CD14-positive monocyte (primary cell): ENCODE results near the gene CFTR. TPM values are rescaled to one million over a fixed set of nuclear protein-coding genes. Genes with fewer than 3 reads are reported as not detected.

ENCODE experiments used
- DNase-seq, 3 donors: peaks; one replicate each; pipeline ENCODE4 v3.0.0-alpha.2; 2011 to 2022
- H2AFZ ChIP-seq: 2 replicates; pipeline ENCODE4 v1.6.0; 2012; ENCODE audit warnings: mild to moderate bottlenecking, low read depth, low read length, inconsistent platforms; ENCODE audit not compliant: insufficient read depth, poor library complexity, severe bottlenecking
- H3K27ac ChIP-seq, 2 donors: 1 replicate in 1 of 2; 2 replicates in 1 of 2; pipeline ENCODE4 v1.5.1; 2012 to 2013; ENCODE audit warnings: low read length in 2 of 2, control low read depth in 1 of 2, inconsistent platforms in 1 of 2, low read depth in 1 of 2, mild to moderate bottlenecking in 1 of 2
- H3K27me3 ChIP-seq, 2 donors: one replicate each; pipeline versions ENCODE4 v1.6.0 to v1.6.1; 2011 to 2013; ENCODE audit warnings: low read length in 2 of 2; ENCODE audit not compliant: control insufficient read depth in 2 of 2, insufficient read depth in 2 of 2
- H3K36me3 ChIP-seq, 2 donors: replicated peaks in 1 of 2; 1 replicate in 1 of 2; 2 replicates in 1 of 2; pipeline versions ENCODE4 v1.5.1 to v1.6.1; 2012 to 2013; ENCODE audit warnings: low read length in 2 of 2, control low read depth in 1 of 2, inconsistent platforms in 1 of 2, mild to moderate bottlenecking in 1 of 2; ENCODE audit not compliant: insufficient read depth in 2 of 2, control insufficient read depth in 1 of 2
- H3K4me1 ChIP-seq, 2 donors: 1 replicate in 1 of 2; 2 replicates in 1 of 2; pipeline versions ENCODE4 v1.5.1 to v1.6.1; 2012 to 2013; ENCODE audit warnings: low read length in 2 of 2, control low read depth in 1 of 2, inconsistent platforms in 1 of 2, mild to moderate bottlenecking in 1 of 2, moderate library complexity in 1 of 2; ENCODE audit not compliant: insufficient read depth in 2 of 2, control insufficient read depth in 1 of 2
- H3K4me2 ChIP-seq: replicated peaks from 2 replicates; pipeline ENCODE3; 2012; ENCODE audit warnings: low read length, moderate library complexity, mild to moderate bottlenecking; ENCODE audit not compliant: poor library complexity, severe bottlenecking; ENCODE audit errors: extremely low read depth
- H3K4me3 ChIP-seq, 3 experiments: fragments of 200-600 bp in 1 of 3; sonication (generic) in 1 of 3; replicated peaks in 1 of 3; 1 replicate in 2 of 3; 2 replicates in 1 of 3; pipeline ENCODE4 v1.5.1; 2011 to 2013; ENCODE audit warnings: low read length in 3 of 3, mild to moderate bottlenecking in 3 of 3, control low read depth in 2 of 3, low read depth in 2 of 3, inconsistent platforms in 1 of 3, moderate library complexity in 1 of 3
- H3K79me2 ChIP-seq: 2 replicates; pipeline ENCODE4 v1.6.0; 2012; ENCODE audit warnings: mild to moderate bottlenecking, control low read depth, inconsistent platforms, low read length, moderate library complexity; ENCODE audit not compliant: insufficient read depth
- H3K9ac ChIP-seq: 2 replicates; pipeline ENCODE4 v1.6.0; 2017; ENCODE audit warnings: low read length, mild to moderate bottlenecking; ENCODE audit not compliant: insufficient read depth, poor library complexity, severe bottlenecking
- H3K9me3 ChIP-seq, 2 donors: replicated peaks in 1 of 2; 1 replicate in 1 of 2; 2 replicates in 1 of 2; pipeline versions ENCODE4 v1.5.1 to v1.6.1; 2012 to 2013; ENCODE audit warnings: low read length in 2 of 2, control low read depth in 1 of 2; ENCODE audit not compliant: control insufficient read depth in 1 of 2, insufficient read depth in 1 of 2
- H4K20me1 ChIP-seq: 2 replicates; pipeline ENCODE4 v1.6.0; 2012; ENCODE audit warnings: mild to moderate bottlenecking, low read length, control low read depth, moderate library complexity; ENCODE audit not compliant: insufficient read depth
- H3K27ac Mint-ChIP-seq, 7 donors: one replicate each; pipeline ENCODE4 v1.8.0; 2020; ENCODE audit warnings: mild to moderate bottlenecking in 7 of 7, mixed read lengths in 7 of 7, moderate library complexity in 6 of 7, inconsistent platforms in 2 of 7
- H3K27me3 Mint-ChIP-seq, 3 donors: one replicate each; pipeline ENCODE4 v1.8.0; 2021 to 2022; ENCODE audit warnings: low read depth in 3 of 3, mild to moderate bottlenecking in 3 of 3, mixed read lengths in 3 of 3, moderate library complexity in 3 of 3, inconsistent platforms in 1 of 3
- H3K36me3 Mint-ChIP-seq, 2 donors: one replicate each; pipeline ENCODE4 v1.8.0; 2020; ENCODE audit warnings: mixed read lengths in 2 of 2, inconsistent platforms in 1 of 2, mild to moderate bottlenecking in 1 of 2
- H3K4me1 Mint-ChIP-seq: one replicate; pipeline ENCODE4 v1.8.0; 2020; ENCODE audit warnings: mild to moderate bottlenecking, mixed read lengths
- H3K4me3 Mint-ChIP-seq, 2 donors: one replicate each; pipeline ENCODE4 v1.8.0; 2020; ENCODE audit warnings: mild to moderate bottlenecking in 2 of 2, mixed read lengths in 2 of 2, moderate library complexity in 1 of 2
- H3K9me3 Mint-ChIP-seq, 7 donors: one replicate each; pipeline ENCODE4 v1.8.0; 2020 to 2022; ENCODE audit warnings: mixed read lengths in 7 of 7, mild to moderate bottlenecking in 6 of 7, moderate library complexity in 6 of 7, inconsistent platforms in 2 of 7
- CTCF ChIP-seq: fragments of 200-600 bp; IDR thresholded peaks from one replicate; pipeline ENCODE4 v1.8.0; 2022; ENCODE audit warnings: antibody characterized with exemption, mild to moderate bottlenecking
- WGBS: methylation state at CpG from one replicate; pipeline ENCODE4 v1.1.5; 2013; ENCODE audit warnings: missing lambda C conversion rate; ENCODE audit not compliant: insufficient coverage; 5-methylcytosine and 5-hydroxymethylcytosine counted together
- intact Hi-C, 2 donors: fragments of 100-400 bp; cut with micrococcal nuclease; formaldehyde crosslinking; loops; one replicate each; pipeline versions ENCODE4 v1.15.0 to v1.15.1; 2023
- polyA plus RNA-seq, 3 donors: library from polyadenylated mRNA; depleted of rRNA in 1 of 3; unstranded in 2 of 3; stranded (reverse) in 1 of 3; fragments of 300-500 nt in 2 of 3; fragments of >200 nt in 1 of 3; fragmentation: Illumina TruSeq in 2 of 3; gene quantifications; 1 replicate in 2 of 3; 2 replicates in 1 of 3; pipeline ENCODE4 v1.2.3, GENCODE V29; 2012 to 2021

CFTR gene
- polyA plus RNA-seq, 3 donors, result not detected

DNA sequence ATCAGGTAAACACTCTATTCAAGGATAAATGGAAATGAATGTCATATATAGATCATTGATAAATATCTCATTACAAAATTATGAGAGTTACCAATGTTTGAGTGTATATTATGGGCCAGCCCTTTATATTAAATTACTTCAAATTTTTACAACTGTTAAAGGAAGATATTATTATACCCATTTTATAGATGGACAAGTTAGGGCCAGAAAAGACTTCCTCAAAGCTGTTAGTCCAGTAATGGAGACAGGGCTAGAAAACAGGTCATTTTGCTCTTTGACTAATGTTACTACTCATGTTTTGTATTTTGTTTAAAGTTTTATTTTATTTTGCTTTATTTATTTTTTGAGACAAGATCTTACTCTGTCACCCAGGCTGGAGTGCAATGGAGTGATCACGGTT lies 101.6 kb downstream of the CFTR start:
- H2AFZ ChIP-seq, result no peak overlapping the region
- no peaks in the 10 kb centered on the region for H3K4me1 Mint-ChIP-seq
- WGBS, result 100% methylated on average over 1 of the region's 1 CpG

DNA sequence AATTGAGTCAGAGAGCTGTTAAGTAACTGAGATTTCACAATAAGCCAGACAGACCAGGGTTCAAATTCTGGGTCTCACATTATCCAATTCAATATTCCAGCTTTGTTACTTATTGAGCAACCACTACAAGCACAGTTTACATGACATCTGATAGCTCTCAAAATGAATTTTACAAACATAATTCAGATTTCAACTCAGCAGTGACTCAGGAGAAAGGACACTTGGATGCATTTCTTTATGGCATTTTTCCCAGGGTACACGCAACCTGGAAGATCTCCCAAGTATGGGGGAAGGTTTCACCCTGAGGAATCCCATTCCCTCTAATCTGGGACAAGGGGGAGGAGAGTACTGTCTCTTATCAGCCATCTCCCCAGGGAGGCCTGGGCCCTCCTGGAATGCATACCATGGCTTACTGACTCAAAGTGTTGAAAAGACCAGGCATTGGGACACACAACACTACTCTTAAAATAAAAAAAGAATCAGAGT lies 102.4 kb downstream of the CFTR start:
- TF ChIP-seq CTCF, result no peak
- DNase-seq, result no peak
- no peaks in the 10 kb centered on the region for H3K4me1 Mint-ChIP-seq
- H3K27me3 ChIP-seq, result no peaks in the 10 kb centered on the region
- peaks cover 0 to 2% (median 0%) of the 10 kb centered on the region in 3 donors for H3K27me3 Mint-ChIP-seq
- no peaks in the 10 kb centered on the region for H4K20me1 ChIP-seq
- H3K27ac ChIP-seq, result no peak overlapping the region
- no CpG with 5 or more reads among the region's 1 CpG for WGBS
- H3K4me2 ChIP-seq, result no peak overlapping the region
- intact Hi-C loops, result no loop called here
- H3K4me3 Mint-ChIP-seq, result no peak overlapping the region
- no peaks in the 10 kb centered on the region for H3K36me3 Mint-ChIP-seq
- H3K27ac Mint-ChIP-seq, result no peak overlapping the region
- H3K4me1 ChIP-seq, result no peaks in the 10 kb centered on the region
- H3K9ac ChIP-seq, result no peak overlapping the region
- H3K9me3 ChIP-seq, result no peaks in the 10 kb centered on the region
- H3K4me3 ChIP-seq, result no peak overlapping the region
- H3K9me3 Mint-ChIP-seq, result peaks cover 0 to 3% (median 0%) of the 10 kb centered on the region in 7 donors
- H2AFZ ChIP-seq, result no peak overlapping the region
- H3K79me2 ChIP-seq, result no peaks in the 10 kb centered on the region
- H3K36me3 ChIP-seq, result no peaks in the 10 kb centered on the region

More for the DNA sequence above, 101.6 kb downstream of the CFTR start:
- H3K4me1 ChIP-seq, result no peaks in the 10 kb centered on the region
- Mint-ChIP-seq H3K4me3 (no peak overlapping the region), H3K27ac (no peak overlapping the region), H3K9me3 (peaks cover 0 to 3% (median 0%) of the 10 kb centered on the region in 7 donors), H3K27me3 (no peaks in the 10 kb centered on the region), H3K36me3 (no peaks in the 10 kb centered on the region)
- TF ChIP-seq CTCF, result no peak
- no peaks in the 10 kb centered on the region for H4K20me1 ChIP-seq
- no peak overlapping the region for H3K27ac ChIP-seq
- H3K4me2 ChIP-seq, result no peak overlapping the region
- no peak overlapping the region for H3K4me3 ChIP-seq
- DNase-seq, result no peak
- intact Hi-C loops, result no loop called here
- no peak overlapping the region for H3K9ac ChIP-seq
- H3K79me2 ChIP-seq, result no peaks in the 10 kb centered on the region
- H3K27me3 ChIP-seq, result no peaks in the 10 kb centered on the region
- no peaks in the 10 kb centered on the region for H3K9me3 ChIP-seq
- no peaks in the 10 kb centered on the region for H3K36me3 ChIP-seq
